Neural cell (in vitro differentiated cells): Measurements from ENCODE around the gene ADAMTS4. TPM values are rescaled to one million over a fixed set of nuclear protein-coding genes. Genes with fewer than 3 reads are reported as not detected.

Source experiments
- H2AFZ ChIP-seq: fragments of 200-600, 300-800 bp; sonication (generic), shearing (Covaris generic); 2 replicates; pipeline ENCODE4 v1.6.0; 2014; ENCODE audit warnings: low read depth, mild to moderate bottlenecking, antibody characterized with exemption, low read length, moderate library complexity
- H3F3A ChIP-seq: fragments of 200-600 bp; shearing (Covaris generic); 2 replicates; pipeline ENCODE4 v1.6.1; 2016; ENCODE audit warnings: mild to moderate bottlenecking, moderate library complexity, mixed read lengths, antibody characterized with exemption, low read length; ENCODE audit not compliant: insufficient read depth, poor library complexity, severe bottlenecking
- H3K27ac ChIP-seq: fragments of 200-600, 300-800 bp; sonication (generic), shearing (Covaris generic); 2 replicates; pipeline ENCODE4 v1.5.1; 2014; ENCODE audit warnings: mild to moderate bottlenecking, low read length, moderate library complexity
- H3K27me3 ChIP-seq: fragments of 300-800, 200-600 bp; sonication (generic), shearing (Covaris generic); 2 replicates; pipeline ENCODE4 v1.6.0; 2014; ENCODE audit warnings: mild to moderate bottlenecking, low read depth, low read length, moderate library complexity; ENCODE audit not compliant: insufficient read depth
- H3K36me3 ChIP-seq: fragments of 300-800, 200-600 bp; sonication (generic), shearing (Covaris generic); 2 replicates; pipeline ENCODE4 v1.5.1; 2014; ENCODE audit warnings: mild to moderate bottlenecking, antibody characterized with exemption, low read length, moderate library complexity; ENCODE audit not compliant: insufficient read depth
- H3K4me2 ChIP-seq: fragments of 300-800, 200-600 bp; sonication (generic), shearing (Covaris generic); 2 replicates; pipeline ENCODE4 v1.6.0; 2014; ENCODE audit warnings: mild to moderate bottlenecking, low read length
- H3K4me3 ChIP-seq: fragments of 300-800, 200-600 bp; sonication (generic), shearing (Covaris generic); 2 replicates; pipeline ENCODE4 v1.5.1; 2014; ENCODE audit warnings: mild to moderate bottlenecking, low read length, moderate library complexity
- H3K79me2 ChIP-seq: fragments of 200-600 bp; shearing (Covaris generic); replicated peaks from 2 replicates; pipeline ENCODE4 v1.6.0; 2014; ENCODE audit warnings: mild to moderate bottlenecking, low read length, moderate library complexity; ENCODE audit not compliant: insufficient read depth
- H3K9ac ChIP-seq: fragments of 300-800, 200-600 bp; sonication (generic), shearing (Covaris generic); 2 replicates; pipeline ENCODE4 v1.6.1; 2016; ENCODE audit warnings: mild to moderate bottlenecking, low read length, mixed read lengths
- H3K9me2 ChIP-seq: fragments of 200-600 bp; shearing (Covaris generic); 2 replicates; pipeline ENCODE4 v1.6.1; 2016; ENCODE audit warnings: mild to moderate bottlenecking, low read length, mixed read lengths; ENCODE audit not compliant: insufficient read depth
- H3K9me3 ChIP-seq: fragments of 200-600, 300-800 bp; sonication (generic), shearing (Covaris generic); 2 replicates; pipeline ENCODE4 v1.6.1; 2016; ENCODE audit warnings: mild to moderate bottlenecking, mixed run types, low read length, moderate library complexity, mixed read lengths
- H4K20me1 ChIP-seq: fragments of 200-600 bp; shearing (Covaris generic); 2 replicates; pipeline ENCODE4 v1.6.1; 2016; ENCODE audit warnings: mild to moderate bottlenecking, mixed run types; ENCODE audit not compliant: insufficient read depth
- CTCF ChIP-seq: fragments of 450-650 bp; IDR thresholded peaks from 2 replicates; pipeline ENCODE4 v1.5.1; 2014; ENCODE audit warnings: antibody characterized with exemption, mild to moderate bottlenecking, moderate library complexity; ENCODE audit not compliant: poor library complexity, severe bottlenecking
- EP300 ChIP-seq: fragments of 450-650 bp; conservative IDR thresholded peaks from 2 replicates; pipeline ENCODE4 v1.6.1; 2014; ENCODE audit warnings: antibody characterized with exemption, mild to moderate bottlenecking, moderate library complexity; ENCODE audit not compliant: poor library complexity, severe bottlenecking
- EZH2 ChIP-seq: fragments of 200-600, 300-800 bp; shearing (Covaris generic), sonication (generic); IDR thresholded peaks from 2 replicates; pipeline ENCODE4 v1.6.1; 2014; ENCODE audit warnings: antibody characterized with exemption, low read length, borderline replicate concordance, mild to moderate bottlenecking; ENCODE audit not compliant: insufficient read depth, poor library complexity, severe bottlenecking
- MXI1 ChIP-seq: fragments of 450-650 bp; conservative IDR thresholded peaks from 2 replicates; pipeline ENCODE4 v1.6.1; 2014; ENCODE audit warnings: antibody characterized with exemption, mild to moderate bottlenecking; ENCODE audit not compliant: poor library complexity, severe bottlenecking
- POLR2AphosphoS5 ChIP-seq: IDR thresholded peaks from 2 replicates; pipeline ENCODE4 v1.6.1; 2012
- RAD21 ChIP-seq: fragments of 450-650 bp; conservative IDR thresholded peaks from 2 replicates; pipeline ENCODE4 v1.6.1; 2014; ENCODE audit warnings: antibody characterized with exemption, mild to moderate bottlenecking, moderate library complexity
- REST ChIP-seq: IDR thresholded peaks from 2 replicates; pipeline ENCODE4 v1.6.1; 2012; ENCODE audit warnings: borderline replicate concordance
- SMC3 ChIP-seq: fragments of 450-650 bp; conservative IDR thresholded peaks from 2 replicates; pipeline ENCODE4 v1.6.1; 2014; ENCODE audit warnings: antibody characterized with exemption, mild to moderate bottlenecking, moderate library complexity; ENCODE audit not compliant: poor library complexity
- TAF1 ChIP-seq: IDR thresholded peaks from 2 replicates; pipeline ENCODE4 v1.6.1; 2012; ENCODE audit warnings: low read depth
- polyA plus RNA-seq: library from polyadenylated mRNA; depleted of rRNA; stranded (reverse); fragments of >200 nt; gene quantifications from 2 replicates; pipeline ENCODE4 v1.2.3, GENCODE V29; 2014
- small RNA-seq, 3 experiments: library from RNA; depleted of rRNA; stranded (forward); fragments of <200 nt; gene quantifications; one replicate each; pipeline ENCODE3, GENCODE V24; 2012

Gene ADAMTS4
- polyA plus RNA-seq, 1 donor from 2014 or later, result 0.04 TPM

- Histone ChIP-seq H3F3A (no peaks in the 10 kb centered on the region), H3K9ac (no peak overlapping the region), H3K36me3 (no peaks in the 10 kb centered on the region), H3K9me2 (no peaks in the 10 kb centered on the region), H3K79me2 (no peaks in the 10 kb centered on the region), H3K27ac (no peak overlapping the region), H3K9me3 (no peaks in the 10 kb centered on the region), H2AFZ (no peak overlapping the region), H3K27me3 (no peaks in the 10 kb centered on the region), H3K4me2 (no peak overlapping the region), H3K4me3 (no peak overlapping the region), H4K20me1 (no peaks in the 10 kb centered on the region)
- TF ChIP-seq POLR2AphosphoS5 (no peak), REST (no peak), RAD21 (no peak), CTCF (no peak), SMC3 (no peak), EP300 (no peak), TAF1 (no peak), EZH2 (no peak), MXI1 (no peak)
Observed at GRCh38 chr1:161137881-161138280, 61.0 kb downstream of the ADAMTS4 start.

Small RNA genes within 50 kb of the gene (small RNA-seq; reads per million reads assigned to genes)
- 0 reads per million in 3 experiments for gene RF01225

Other genes starting within 250 kb of the ADAMTS4 start
- not detected in 2 replicates for gene ITLN2, start 244.2 kb downstream of the ADAMTS4 start, polyA plus RNA-seq
- 4.3 and 7.3 TPM in 2 replicates for gene F11R, start 177.9 kb downstream of the ADAMTS4 start, polyA plus RNA-seq
- gene TSTD1, start 160.1 kb downstream of the ADAMTS4 start, polyA plus RNA-seq, result 59.6 and 63.5 TPM in 2 replicates
- 366 and 457 TPM in 2 replicates for gene USF1, start 153.1 kb downstream of the ADAMTS4 start, polyA plus RNA-seq
- not detected in 2 replicates for gene ARHGAP30, start 129.2 kb downstream of the ADAMTS4 start, polyA plus RNA-seq
- not detected in 2 replicates for gene NECTIN4, start 109.5 kb downstream of the ADAMTS4 start, polyA plus RNA-seq
- 78.1 and 106 TPM in 2 replicates for gene KLHDC9, start 100.7 kb downstream of the ADAMTS4 start, polyA plus RNA-seq
- 161 and 193 TPM in 2 replicates for gene PFDN2, start 81.0 kb downstream of the ADAMTS4 start, polyA plus RNA-seq
- gene NIT1, start 80.9 kb downstream of the ADAMTS4 start, polyA plus RNA-seq, result 66.1 and 83.5 TPM in 2 replicates
- gene DEDD, start 66.4 kb downstream of the ADAMTS4 start, polyA plus RNA-seq, result 29.6 and 42.6 TPM in 2 replicates
- gene UFC1, start 45.1 kb downstream of the ADAMTS4 start, polyA plus RNA-seq, result 87.4 and 104 TPM in 2 replicates
- gene USP21, start 39.6 kb downstream of the ADAMTS4 start, polyA plus RNA-seq, result 18.3 and 20.2 TPM in 2 replicates
- gene PPOX, start 32.6 kb downstream of the ADAMTS4 start, polyA plus RNA-seq, result 93.9 and 107 TPM in 2 replicates
- gene B4GALT3, start 21.5 kb downstream of the ADAMTS4 start, polyA plus RNA-seq, result 39.8 and 43.7 TPM in 2 replicates
- 166 and 197 TPM in 2 replicates for gene NDUFS2, start 3.3 kb upstream of the ADAMTS4 start, polyA plus RNA-seq
- 3.5 TPM in 1 of 2 replicates, not detected in the other for gene FCER1G, start 16.2 kb upstream of the ADAMTS4 start, polyA plus RNA-seq
- not detected in 2 replicates for gene APOA2, start 24.6 kb upstream of the ADAMTS4 start, polyA plus RNA-seq
- 32.5 and 40.1 TPM in 2 replicates for gene TOMM40L, start 27.0 kb upstream of the ADAMTS4 start, polyA plus RNA-seq
- not detected in 2 replicates for gene NR1I3, start 39.1 kb upstream of the ADAMTS4 start, polyA plus RNA-seq
- gene PCP4L1, start 59.7 kb upstream of the ADAMTS4 start, polyA plus RNA-seq, result 51.2 and 62.5 TPM in 2 replicates
- gene MPZ, start 110.9 kb upstream of the ADAMTS4 start, polyA plus RNA-seq, result 0.92 TPM in 1 of 2 replicates, not detected in the other
- 24.2 and 41.6 TPM in 2 replicates for gene SDHC, start 115.3 kb upstream of the ADAMTS4 start, polyA plus RNA-seq
- not detected in 2 replicates for gene CFAP126, start 168.8 kb upstream of the ADAMTS4 start, polyA plus RNA-seq